ENCODE measurements around the gene OR2B2.
"Not testable (repeated sequence)": the region's sequence is repeated elsewhere in the genome, so short reads cannot be mapped to it uniquely, and the experiment has no call there.

Gene OR2B2

DNA sequence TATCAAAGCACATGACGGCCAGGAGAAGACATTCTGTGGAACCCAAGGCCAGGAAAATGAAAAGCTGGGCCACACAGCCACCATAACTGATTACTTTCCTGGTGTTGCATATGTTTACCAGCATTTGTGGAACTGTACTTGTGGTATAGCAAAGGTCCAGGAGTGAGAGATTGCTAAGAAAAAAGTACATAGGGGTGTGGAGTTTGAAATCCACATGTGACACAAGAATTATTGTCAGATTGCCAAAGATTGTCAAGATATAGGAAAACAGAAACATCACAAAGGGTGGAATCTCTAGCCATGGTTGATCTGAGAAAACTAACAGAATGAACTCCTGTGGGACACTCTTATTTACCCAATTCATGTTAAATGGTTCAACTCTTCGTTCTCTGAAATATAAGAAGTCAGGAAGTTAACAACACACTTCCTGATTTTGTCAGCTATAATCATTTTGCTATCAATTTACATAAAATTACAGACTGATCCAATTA lies at the start of gene OR2B2:
Gene OR2B2, minus strand, starts transcription at position 441 of the 491 bp plus-strand sequence. Its CDS starts 77 bp downstream, at position 364.
- DNase-seq (ENCODE audit: low read depth): no peak

DNA sequence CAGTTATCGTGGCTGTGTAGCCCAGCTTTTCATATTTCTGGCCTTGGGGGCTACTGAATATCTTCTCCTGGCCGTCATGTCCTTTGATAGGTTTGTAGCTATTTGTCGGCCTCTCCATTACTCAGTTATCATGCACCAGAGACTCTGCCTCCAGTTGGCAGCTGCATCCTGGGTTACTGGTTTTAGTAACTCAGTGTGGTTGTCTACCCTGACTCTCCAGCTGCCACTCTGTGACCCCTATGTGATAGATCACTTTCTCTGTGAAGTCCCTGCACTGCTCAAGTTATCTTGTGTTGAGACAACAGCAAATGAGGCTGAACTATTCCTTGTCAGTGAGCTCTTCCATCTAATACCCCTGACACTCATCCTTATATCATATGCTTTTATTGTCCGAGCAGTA lies 45.3 kb upstream of the OR2B2 start:
- DNase-seq (ENCODE audit: low read depth): no peak

GRCh38 chr6:27956941-27957340 lies 44.7 kb upstream of the OR2B2 start, which contains the start of gene OR2B6:
OR2B6 (plus strand) TSS chr6:27957241; CDS start chr6:27957241, 0 bp downstream.
- DNase-seq (ENCODE audit: low read depth): no peak

GRCh38 chr6:27951040-27951439 lies 38.8 kb upstream of the OR2B2 start:
- DNase-seq (ENCODE audit: low read depth): no peak

DNA sequence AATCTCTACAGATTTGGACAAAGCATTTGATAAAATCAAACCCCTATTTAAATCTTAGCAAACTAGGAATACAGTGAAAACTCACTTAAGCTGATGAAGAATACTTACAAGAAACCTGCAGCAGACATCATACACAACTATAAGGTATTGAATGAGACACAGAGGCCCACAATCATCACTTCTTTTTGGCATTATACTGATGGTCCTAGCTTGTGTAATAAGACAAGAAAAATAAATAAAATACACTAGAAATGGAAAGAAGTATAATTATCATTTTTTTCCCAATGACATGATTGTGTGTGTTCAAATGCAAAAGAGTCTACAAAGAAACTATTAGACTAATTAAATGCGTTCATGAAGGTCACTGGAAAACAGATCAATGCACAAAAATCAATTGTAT lies 36.0 kb upstream of the OR2B2 start:
- DNase-seq (ENCODE audit: low read depth): no peak

- not testable (repeated sequence) for DNase-seq (ENCODE audit: low read depth)
Measured at GRCh38 chr6:27943072-27943471, 30.9 kb upstream of the OR2B2 start.

- no peak for DNase-seq (ENCODE audit: low read depth)
Measured at GRCh38 chr6:27940766-27941165, 28.6 kb upstream of the OR2B2 start.

DNA sequence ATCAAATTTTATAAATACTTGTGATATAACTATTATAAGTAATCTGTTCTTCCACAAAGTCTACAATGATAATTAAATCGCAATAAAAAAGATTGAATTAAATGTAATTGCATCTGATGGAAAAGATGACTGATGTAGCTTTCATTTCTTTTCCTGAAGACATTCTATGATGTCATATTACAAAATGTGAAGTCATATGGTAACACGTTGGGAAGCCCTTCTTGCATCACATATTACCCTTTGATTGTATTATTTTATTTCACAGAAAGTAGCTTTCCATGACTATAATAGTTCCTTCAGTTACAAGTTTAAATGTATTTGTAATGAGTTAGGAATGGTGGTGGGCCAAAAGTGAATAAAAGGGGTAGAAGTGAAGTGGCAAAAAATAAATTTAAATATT lies 19.0 kb upstream of the OR2B2 start:
- no peak for DNase-seq (ENCODE audit: low read depth)

- DNase-seq (ENCODE audit: low read depth): not testable (repeated sequence)
Measured at GRCh38 chr6:27929930-27930329, 17.7 kb upstream of the OR2B2 start.

DNA sequence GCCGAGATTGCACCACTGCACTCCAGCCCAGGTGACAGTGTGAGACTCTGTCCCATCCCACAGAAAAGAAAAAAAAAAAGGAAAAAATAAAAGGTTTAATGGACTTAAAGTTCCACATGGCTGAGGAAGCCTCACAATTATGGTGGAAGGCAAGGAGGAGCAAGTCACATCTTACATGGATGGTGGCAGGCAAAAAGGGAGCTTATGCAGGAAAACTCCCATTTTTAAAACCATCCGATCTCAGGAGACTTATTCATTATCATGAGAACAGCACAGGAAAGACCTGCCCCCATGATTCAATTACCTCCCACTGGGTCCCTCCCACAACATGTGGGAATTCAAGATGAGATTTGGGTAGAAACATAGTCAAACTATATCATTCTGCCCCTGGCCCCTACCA lies 15.8 kb upstream of the OR2B2 start:
- DNase-seq (ENCODE audit: low read depth): not testable (repeated sequence)

GRCh38 chr6:27924179-27924578 lies 12.0 kb upstream of the OR2B2 start:
- no peak for DNase-seq (ENCODE audit: low read depth)

DNA sequence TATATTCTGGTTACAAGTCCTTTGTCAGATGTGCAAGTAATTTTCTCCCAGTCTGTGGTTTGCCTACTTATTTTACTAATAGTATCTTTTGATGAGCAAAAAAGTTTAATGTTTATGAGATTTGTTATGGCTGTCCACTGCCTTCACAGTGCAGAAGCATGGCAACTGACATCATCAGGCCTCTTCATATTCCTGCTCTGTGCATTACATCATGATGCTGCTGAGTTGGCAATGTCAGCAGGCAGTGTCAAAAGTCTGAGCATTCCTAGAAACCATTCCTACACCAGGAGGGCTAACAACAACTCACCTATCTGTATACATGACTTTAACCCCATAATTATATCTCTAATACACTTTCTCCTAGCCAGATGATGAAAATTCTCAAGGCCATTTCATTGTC lies 10.8 kb upstream of the OR2B2 start:
- no peak for DNase-seq (ENCODE audit: low read depth)

GRCh38 chr6:27908017-27908416 lies 4.2 kb downstream of the OR2B2 start:
- DNase-seq (ENCODE audit: low read depth): no peak

- DNase-seq (ENCODE audit: low read depth): peak; percentile 54
Measured at GRCh38 chr6:27902335-27903314, 9.6 kb downstream of the OR2B2 start.

DNA sequence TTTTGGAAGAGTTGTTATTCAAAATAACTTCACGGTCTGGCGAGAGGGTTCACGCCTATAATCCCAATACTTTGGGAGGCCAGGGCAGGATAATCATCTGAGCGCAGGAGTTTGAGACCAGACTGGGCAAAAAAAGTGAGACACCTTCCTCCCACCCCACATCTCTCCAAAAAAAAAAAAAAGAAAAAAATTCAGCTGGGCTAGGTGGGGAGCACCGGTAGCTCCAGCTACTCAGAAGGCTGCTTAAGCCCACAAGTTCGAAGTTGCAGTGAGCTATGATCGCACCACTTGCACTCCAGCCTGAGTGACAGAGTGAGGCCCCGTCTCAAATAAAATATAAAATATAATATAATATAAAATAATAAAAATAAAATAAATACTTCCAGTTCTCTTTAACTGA lies 10.4 kb downstream of the OR2B2 start:
- DNase-seq (ENCODE audit: low read depth): no peak

DNA sequence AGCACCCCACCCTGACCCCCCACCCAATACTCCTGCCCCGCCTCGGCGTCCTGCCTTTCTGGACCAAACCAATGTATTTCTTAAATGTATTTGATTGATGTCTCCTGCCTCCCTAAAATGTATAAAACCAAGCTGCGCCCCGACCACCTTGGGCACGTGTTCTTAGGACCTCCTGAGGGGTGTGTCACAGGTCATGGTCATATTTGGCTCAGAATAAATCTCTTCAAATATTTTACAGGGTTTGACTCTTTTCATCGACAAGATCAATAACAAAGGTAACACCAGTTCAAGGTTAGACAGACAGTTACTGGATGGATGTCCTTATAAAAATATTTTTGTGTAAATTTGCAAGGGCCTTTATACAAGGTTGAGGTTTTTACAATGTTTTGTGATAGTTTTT lies 12.0 kb downstream of the OR2B2 start:
- not testable (repeated sequence) for DNase-seq (ENCODE audit: low read depth)

DNA sequence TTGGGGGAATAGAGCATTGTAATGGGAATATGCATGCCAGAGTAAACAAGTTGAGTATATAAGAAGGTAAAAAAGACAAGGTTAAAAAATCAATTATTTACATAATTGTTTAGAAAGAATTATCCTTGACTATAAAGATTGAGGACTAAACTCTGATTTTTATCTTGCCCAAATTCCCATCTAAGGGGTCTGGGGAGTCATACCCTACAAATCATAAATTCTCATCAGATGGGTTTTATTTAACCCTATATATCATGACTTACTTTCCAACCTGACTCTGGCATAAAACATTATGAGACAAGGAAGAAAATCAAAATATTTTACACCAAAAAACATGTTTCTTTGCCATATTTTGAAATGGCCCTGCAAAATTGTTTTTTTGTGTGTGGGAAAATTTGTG lies 12.7 kb downstream of the OR2B2 start:
- DNase-seq (ENCODE audit: low read depth): no peak

DNA sequence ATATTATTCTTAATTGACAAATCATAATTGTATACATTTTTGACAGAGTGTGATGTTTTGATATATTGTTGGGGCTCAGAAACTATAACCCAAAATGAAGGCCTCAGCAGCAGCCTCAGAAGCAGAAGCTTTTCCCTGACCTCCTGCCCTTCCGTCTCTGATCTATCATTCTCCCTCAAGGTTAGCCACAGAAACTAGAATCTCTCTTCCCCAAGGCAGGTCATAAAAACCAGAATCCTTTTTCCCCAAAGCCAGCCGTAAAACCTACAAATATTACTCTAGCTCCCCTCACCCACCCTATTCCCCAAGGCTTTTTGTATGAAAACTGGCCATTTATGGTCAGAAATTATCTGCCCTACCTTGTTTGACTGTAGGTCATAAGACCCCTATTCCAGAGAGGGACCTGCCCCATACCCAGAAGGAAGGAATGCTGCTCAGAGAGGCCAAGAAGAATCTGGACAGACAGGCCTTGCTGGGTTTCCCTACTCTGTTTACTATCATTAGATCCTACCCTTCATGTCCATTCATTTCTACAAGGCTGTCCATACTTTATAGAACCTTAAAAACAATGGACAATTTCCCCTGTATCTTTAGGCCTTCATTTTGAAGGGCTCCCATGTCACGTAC lies 14.5 kb downstream of the OR2B2 start:
- DNase-seq (ENCODE audit: low read depth): no peak

DNA sequence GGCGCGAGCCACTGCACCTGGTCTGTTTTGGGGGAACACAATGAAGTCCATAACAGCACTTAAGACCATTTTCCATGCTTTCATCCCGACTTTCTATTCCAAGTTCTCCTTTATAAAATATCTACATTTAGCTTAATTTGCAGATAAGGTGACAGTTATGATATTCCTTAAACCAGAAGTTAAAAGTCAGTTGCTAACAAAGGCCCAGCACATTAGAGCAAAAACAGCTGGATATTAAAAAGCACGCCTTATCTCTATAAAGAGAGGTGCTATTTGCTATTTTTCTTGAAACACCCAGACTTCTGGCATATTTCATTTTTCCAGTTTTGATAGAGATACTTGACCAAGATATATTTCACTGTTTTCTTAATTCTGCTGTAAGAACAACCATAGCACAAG lies 15.8 kb downstream of the OR2B2 start:
- DNase-seq (ENCODE audit: low read depth): no peak

- DNase-seq (ENCODE audit: low read depth): no peak
Measured at GRCh38 chr6:27894839-27895762, 17.1 kb downstream of the OR2B2 start.

GRCh38 chr6:27893836-27894807 lies 18.1 kb downstream of the OR2B2 start:
- peak; percentile 93 for DNase-seq (ENCODE audit: low read depth)

All from GM04504 (cell line).